B cell (primary cell): ENCODE results near the gene KLHL34. TPM values are rescaled to one million over a fixed set of nuclear protein-coding genes. Genes with fewer than 3 reads are reported as not detected.

ENCODE experiments used
- ATAC-seq: fragments of 200-7000 bp; cut with Tn5 transposase; one replicate; pipeline ENCODE4 v1.10.0; 2021; ENCODE audit warnings: low read depth, mild to moderate bottlenecking, moderate number of reproducible peaks, moderate library complexity
- CTCF ChIA-PET: fragments of 350-600 bp; sonication (Branson Sonifier 250); formaldehyde crosslinking; loops from one replicate; lab custom pipeline; 2021; ENCODE audit warnings: antibody characterized with exemption, inconsistent platforms; lab: Charles Lee
- POLR2A ChIA-PET: fragments of 350-600 bp; sonication (Branson Sonifier 250); formaldehyde crosslinking; loops from one replicate; lab custom pipeline; 2021; ENCODE audit warnings: antibody characterized with exemption; lab: Charles Lee
- DNase-seq: peaks from one replicate; pipeline ENCODE4 v3.0.0; 2013
- H2AFZ ChIP-seq: 2 replicates; pipeline ENCODE4 v1.6.1; 2012; ENCODE audit warnings: mild to moderate bottlenecking, low read depth, low read length; ENCODE audit not compliant: insufficient read depth, poor library complexity, severe bottlenecking
- H3K27ac ChIP-seq, 2 donors: 1 replicate in 1 of 2; 2 replicates in 1 of 2; pipeline ENCODE4 v1.5.1; 2012 to 2013; ENCODE audit warnings: low read length in 2 of 2, mild to moderate bottlenecking in 2 of 2, moderate library complexity in 1 of 2
- H3K27me3 ChIP-seq, 4 experiments: fragments of 200-600 bp in 1 of 4; sonication (generic) in 1 of 4; replicated peaks in 1 of 4; 1 replicate in 2 of 4; 2 replicates in 2 of 4; pipeline versions ENCODE4 v1.6.1 to v1.7.0; 2013 to 2016; ENCODE audit warnings: low read length in 3 of 4, mild to moderate bottlenecking in 2 of 4, mixed read lengths in 1 of 4, moderate library complexity in 1 of 4; ENCODE audit not compliant: insufficient read depth in 4 of 4, control insufficient read depth in 3 of 4; ENCODE audit errors: control extremely low read depth in 1 of 4
- H3K36me3 ChIP-seq, 2 experiments: replicated peaks in 1 of 2; 1 replicate in 1 of 2; 2 replicates in 1 of 2; pipeline versions ENCODE4 v1.6.1 to v1.7.1; 2013; ENCODE audit warnings: low read length in 1 of 2; ENCODE audit not compliant: insufficient read depth in 2 of 2, control insufficient read depth in 1 of 2; ENCODE audit errors: control extremely low read depth in 1 of 2, extremely low read depth in 1 of 2
- H3K4me1 ChIP-seq, 2 donors: fragments of 200-600 bp in 1 of 2; sonication (generic) in 1 of 2; 1 replicate in 1 of 2; 2 replicates in 1 of 2; pipeline versions ENCODE4 v1.5.1 to v1.6.1; 2013 to 2017; ENCODE audit warnings: low read length in 2 of 2; ENCODE audit not compliant: control insufficient read depth in 2 of 2, insufficient read depth in 2 of 2
- H3K4me2 ChIP-seq: replicated peaks from 2 replicates; pipeline ENCODE3; 2012; ENCODE audit warnings: mild to moderate bottlenecking, low read depth, low read length; ENCODE audit not compliant: poor library complexity, severe bottlenecking
- H3K4me3 ChIP-seq, 5 experiments: fragments of 200-600 bp in 1 of 5; sonication (generic) in 1 of 5; 1 replicate in 3 of 5; 2 replicates in 2 of 5; pipeline versions ENCODE4 v1.5.1 to v1.7.0; 2011 to 2016; ENCODE audit warnings: low read length in 4 of 5, mild to moderate bottlenecking in 4 of 5, low read depth in 2 of 5, control low read depth in 1 of 5, moderate library complexity in 1 of 5; ENCODE audit not compliant: insufficient read depth in 1 of 5; ENCODE audit errors: control extremely low read depth in 1 of 5, extremely low read depth in 1 of 5
- H3K79me2 ChIP-seq: fragments of 200-600 bp; sonication (generic); one replicate; pipeline ENCODE4 v1.6.0; 2016; ENCODE audit warnings: low read length; ENCODE audit not compliant: control insufficient read depth, insufficient read depth
- H3K9ac ChIP-seq: fragments of 200-600 bp; sonication (generic); 2 replicates; pipeline ENCODE4 v1.6.1; 2017; ENCODE audit warnings: mild to moderate bottlenecking, low read length, moderate library complexity
- H3K9me3 ChIP-seq, 3 donors: one replicate each; pipeline versions ENCODE4 v1.6.1 to v1.7.1; 2013; ENCODE audit warnings: low read length in 2 of 3; ENCODE audit not compliant: control insufficient read depth in 2 of 3, insufficient read depth in 1 of 3; ENCODE audit errors: control extremely low read depth in 1 of 3
- H4K20me1 ChIP-seq: 2 replicates; pipeline ENCODE4 v1.6.0; 2012; ENCODE audit warnings: mild to moderate bottlenecking, low read length; ENCODE audit not compliant: insufficient read depth, control insufficient read depth, poor library complexity, severe bottlenecking
- H3K27ac Mint-ChIP-seq: one replicate; pipeline ENCODE4 v1.8.0; 2021; ENCODE audit warnings: mixed read lengths
- H3K27me3 Mint-ChIP-seq: one replicate; pipeline ENCODE4 v1.8.0; 2021; ENCODE audit warnings: mixed read lengths
- H3K4me1 Mint-ChIP-seq: one replicate; pipeline ENCODE4 v1.8.0; 2021; ENCODE audit warnings: mixed read lengths
- H3K4me3 Mint-ChIP-seq: one replicate; pipeline ENCODE4 v1.8.0; 2021; ENCODE audit warnings: mixed read lengths
- H3K9me3 Mint-ChIP-seq: one replicate; pipeline ENCODE4 v1.8.0; 2022; ENCODE audit warnings: mixed read lengths; ENCODE audit not compliant: insufficient read depth
- EZH2 ChIP-seq: IDR thresholded peaks from 2 replicates; pipeline ENCODE4 v1.6.1; 2012; ENCODE audit warnings: borderline replicate concordance, low read depth, mild to moderate bottlenecking, moderate library complexity, low read length; ENCODE audit not compliant: insufficient read depth, poor library complexity, severe bottlenecking
- WGBS: methylation state at CpG from one replicate; pipeline ENCODE4 v1.1.5; 2013; ENCODE audit warnings: missing lambda C conversion rate; ENCODE audit not compliant: insufficient coverage; 5-methylcytosine and 5-hydroxymethylcytosine counted together
- intact Hi-C: fragments of 100-400 bp; cut with micrococcal nuclease; formaldehyde crosslinking; loops from one replicate; pipeline ENCODE4 v1.10.0; 2022
- polyA plus RNA-seq: library from polyadenylated mRNA; depleted of rRNA; stranded (reverse); fragments of >200 nt; gene quantifications from 2 replicates; pipeline ENCODE4 v1.2.3, GENCODE V29; 2012
- total RNA-seq, 2 donors: library from RNA; stranded (reverse); fragments of 120-200 nt in 1 of 2; gene quantifications; 1 replicate in 1 of 2; 2 replicates in 1 of 2; pipeline versions ENCODE4 v1.2.3 to v1.2.4, GENCODE V29; 2013 to 2022
- TF ChIP-seq, protein P1 (sequence below): fragments of 200-600 bp; IDR thresholded peaks from one replicate; pipeline ENCODE4 v1.8.0; 2022; ENCODE audit warnings: antibody characterized with exemption, mild to moderate bottlenecking

The KLHL34 gene
- total and polyA plus RNA-seq, 2 donors (not counting 1 experiment from before 2014, with no cell fraction given), result 0.59 TPM; not detected in 1

DNA sequence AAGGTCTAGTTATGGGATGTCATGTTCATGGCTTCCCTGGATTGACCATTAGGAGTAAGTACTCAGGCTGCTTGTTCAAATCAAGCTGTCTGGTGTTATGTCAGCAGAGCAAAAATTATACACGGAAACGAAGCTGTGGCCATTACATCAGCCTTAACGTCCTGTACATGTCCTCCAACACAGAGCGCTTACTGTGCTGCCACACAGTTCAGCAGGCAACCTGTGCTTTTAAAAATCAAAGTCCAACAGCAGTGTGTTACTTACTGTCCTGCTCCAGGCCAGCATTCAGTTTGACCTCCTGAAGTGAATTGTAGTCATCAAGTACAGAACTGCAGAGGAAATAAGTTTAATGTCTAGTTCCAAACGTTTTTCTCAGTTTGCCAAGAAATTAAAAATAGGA is 46.0 kb downstream of the KLHL34 start:
- WGBS, result no CpG with 5 or more reads among the region's 5 CpGs
- Histone ChIP-seq H4K20me1 (no peaks in the 10 kb centered on the region), H3K36me3 (peaks cover 0 to 6% of the 10 kb centered on the region in 2 experiments), H3K9ac (no peak overlapping the region), H3K4me3 (no peak overlapping the region), H3K27ac (no peak overlapping the region), H3K4me1 (no peaks in the 10 kb centered on the region), H3K27me3 (no peaks in the 10 kb centered on the region), H3K4me2 (no peak overlapping the region), H2AFZ (no peak overlapping the region), H3K79me2 (no peaks in the 10 kb centered on the region), H3K9me3 (no peaks in the 10 kb centered on the region)
- ATAC-seq (no peak), DNase-seq (no peak)
- Mint-ChIP-seq H3K27me3 (no peaks in the 10 kb centered on the region), H3K4me1 (no peaks in the 10 kb centered on the region), H3K4me3 (no peak overlapping the region), H3K27ac (no peak overlapping the region), H3K9me3 (no peaks in the 10 kb centered on the region)
- CTCF ChIA-PET, result no interaction called here
- TF ChIP-seq, protein P1, sequence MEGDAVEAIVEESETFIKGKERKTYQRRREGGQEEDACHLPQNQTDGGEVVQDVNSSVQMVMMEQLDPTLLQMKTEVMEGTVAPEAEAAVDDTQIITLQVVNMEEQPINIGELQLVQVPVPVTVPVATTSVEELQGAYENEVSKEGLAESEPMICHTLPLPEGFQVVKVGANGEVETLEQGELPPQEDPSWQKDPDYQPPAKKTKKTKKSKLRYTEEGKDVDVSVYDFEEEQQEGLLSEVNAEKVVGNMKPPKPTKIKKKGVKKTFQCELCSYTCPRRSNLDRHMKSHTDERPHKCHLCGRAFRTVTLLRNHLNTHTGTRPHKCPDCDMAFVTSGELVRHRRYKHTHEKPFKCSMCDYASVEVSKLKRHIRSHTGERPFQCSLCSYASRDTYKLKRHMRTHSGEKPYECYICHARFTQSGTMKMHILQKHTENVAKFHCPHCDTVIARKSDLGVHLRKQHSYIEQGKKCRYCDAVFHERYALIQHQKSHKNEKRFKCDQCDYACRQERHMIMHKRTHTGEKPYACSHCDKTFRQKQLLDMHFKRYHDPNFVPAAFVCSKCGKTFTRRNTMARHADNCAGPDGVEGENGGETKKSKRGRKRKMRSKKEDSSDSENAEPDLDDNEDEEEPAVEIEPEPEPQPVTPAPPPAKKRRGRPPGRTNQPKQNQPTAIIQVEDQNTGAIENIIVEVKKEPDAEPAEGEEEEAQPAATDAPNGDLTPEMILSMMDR, result no peak
- no peak for TF ChIP-seq EZH2
- intact Hi-C loops, result no loop called here
- POLR2A ChIA-PET, result no interaction called here

DNA sequence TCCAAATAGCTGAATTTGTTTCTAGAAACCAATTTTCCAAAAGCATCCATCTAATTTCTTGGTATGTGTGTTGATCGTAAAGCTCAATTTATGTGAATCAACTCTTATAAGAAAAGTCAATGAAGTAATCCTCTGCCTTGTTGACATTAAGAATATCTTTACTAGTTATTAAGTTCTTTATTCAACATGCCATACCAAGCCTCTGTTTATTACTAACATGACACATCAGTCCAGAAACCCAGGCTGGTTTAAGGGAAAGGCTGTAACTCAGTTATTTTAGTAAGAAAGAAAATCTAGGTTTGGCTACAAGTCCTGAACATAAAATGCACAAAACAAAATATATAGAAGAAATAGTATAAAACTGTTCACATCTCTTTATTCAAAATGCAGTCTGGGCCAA is 48.0 kb downstream of the KLHL34 start:
- Mint-ChIP-seq H3K27me3 (no peaks in the 10 kb centered on the region), H3K27ac (no peak overlapping the region), H3K4me1 (no peaks in the 10 kb centered on the region), H3K9me3 (no peaks in the 10 kb centered on the region), H3K4me3 (no peak overlapping the region)
- Histone ChIP-seq H3K79me2 (no peaks in the 10 kb centered on the region), H3K9ac (no peak overlapping the region), H3K27ac (no peak overlapping the region), H3K4me3 (no peak overlapping the region), H2AFZ (no peak overlapping the region), H3K4me1 (no peaks in the 10 kb centered on the region), H3K27me3 (no peaks in the 10 kb centered on the region), H4K20me1 (no peaks in the 10 kb centered on the region), H3K4me2 (no peak overlapping the region), H3K9me3 (no peaks in the 10 kb centered on the region), H3K36me3 (peaks cover 0 to 9% of the 10 kb centered on the region in 2 experiments)
- ChIA-PET CTCF (no interaction called here), POLR2A (no interaction called here)
- DNase-seq (no peak), ATAC-seq (no peak)
- TF ChIP-seq, protein P1, result no peak
- TF ChIP-seq EZH2, result no peak
- intact Hi-C loops, result no loop called here
- no CpG with 5 or more reads among the region's 1 CpG for WGBS
